HEK293 (cell line): ENCODE data around the gene AKR1A1.

Experiments
- CTCF ChIP-seq: fragments of 450-650 bp; formaldehyde crosslinking; IDR thresholded peaks from 2 replicates; pipeline ENCODE4 v1.5.1; 2016; ENCODE audit warnings: missing biosample characterization, missing genetic modification characterization
- KLF9 ChIP-seq: fragments of 450-650 bp; formaldehyde crosslinking; IDR thresholded peaks from 2 replicates; pipeline ENCODE4 v1.5.1; 2016; ENCODE audit warnings: missing biosample characterization, missing genetic modification characterization, low read depth
- MZF1 ChIP-seq: fragments of 450-650 bp; formaldehyde crosslinking; IDR thresholded peaks from 2 replicates; pipeline ENCODE4 v1.5.1; 2017; ENCODE audit warnings: missing biosample characterization, missing genetic modification characterization, borderline replicate concordance
- SCRT2 ChIP-seq: fragments of 450-650 bp; formaldehyde crosslinking; IDR thresholded peaks from 2 replicates; pipeline ENCODE4 v1.5.1; 2016; ENCODE audit warnings: missing biosample characterization, missing genetic modification characterization
- SETDB1 ChIP-seq: IDR thresholded peaks from one replicate; pipeline ENCODE4 v1.6.1; 2017; ENCODE audit warnings: mild to moderate bottlenecking, low read length, moderate library complexity, mixed read lengths; ENCODE audit not compliant: insufficient read length
- ZBTB26 ChIP-seq: fragments of 450-650 bp; formaldehyde crosslinking; optimal IDR thresholded peaks from 2 replicates; pipeline ENCODE3; 2016; ENCODE audit warnings: missing biosample characterization, mild to moderate bottlenecking, missing genetic modification characterization
- ZNF132 ChIP-seq: fragments of 450-650 bp; formaldehyde crosslinking; IDR thresholded peaks from 2 replicates; pipeline ENCODE4 v1.5.1; 2017; ENCODE audit warnings: missing biosample characterization, missing genetic modification characterization, borderline replicate concordance
- ZNF24 ChIP-seq: fragments of 450-650 bp; formaldehyde crosslinking; IDR thresholded peaks from 2 replicates; pipeline ENCODE4 v1.5.1; 2016; ENCODE audit warnings: missing biosample characterization, missing genetic modification characterization
- ZNF626 ChIP-seq: fragments of 450-650 bp; sonication (Bioruptor Pico); formaldehyde crosslinking; IDR thresholded peaks from 2 replicates; pipeline ENCODE4 v1.5.1; 2018; ENCODE audit warnings: missing biosample characterization, missing genetic modification characterization, inconsistent platforms
- ZNF629 ChIP-seq: fragments of 450-650 bp; formaldehyde crosslinking; IDR thresholded peaks from 2 replicates; pipeline ENCODE4 v1.5.1; 2017; ENCODE audit warnings: missing biosample characterization, missing genetic modification characterization
- ZNF658 ChIP-seq: fragments of 450-650 bp; formaldehyde crosslinking; IDR thresholded peaks from 2 replicates; pipeline ENCODE4; 2016; ENCODE audit warnings: missing biosample characterization, missing genetic modification characterization
- ZNF707 ChIP-seq: fragments of 450-650 bp; formaldehyde crosslinking; IDR thresholded peaks from 2 replicates; pipeline ENCODE4 v1.5.1; 2016; ENCODE audit warnings: missing biosample characterization, missing genetic modification characterization
- TF ChIP-seq, protein P1 (sequence below): fragments of 450-650 bp; formaldehyde crosslinking; IDR thresholded peaks from 2 replicates; pipeline ENCODE4 v1.5.1; 2016; ENCODE audit warnings: missing biosample characterization, missing genetic modification characterization
- TF ChIP-seq, protein P2 (sequence below): fragments of 450-650 bp; formaldehyde crosslinking; IDR thresholded peaks from 2 replicates; pipeline ENCODE4 v1.5.1; 2016; ENCODE audit warnings: missing biosample characterization, missing genetic modification characterization, low read depth

GRCh38 chr1:45545019-45545493 lies 5.6 kb upstream of the AKR1A1 start:
- no peak for TF ChIP-seq CTCF (tag by site-specific recombination)
- no peak for TF ChIP-seq ZBTB26 (tag by site-specific recombination)
- TF ChIP-seq MZF1 (tag by site-specific recombination) = no peak
- TF ChIP-seq, protein P1, sequence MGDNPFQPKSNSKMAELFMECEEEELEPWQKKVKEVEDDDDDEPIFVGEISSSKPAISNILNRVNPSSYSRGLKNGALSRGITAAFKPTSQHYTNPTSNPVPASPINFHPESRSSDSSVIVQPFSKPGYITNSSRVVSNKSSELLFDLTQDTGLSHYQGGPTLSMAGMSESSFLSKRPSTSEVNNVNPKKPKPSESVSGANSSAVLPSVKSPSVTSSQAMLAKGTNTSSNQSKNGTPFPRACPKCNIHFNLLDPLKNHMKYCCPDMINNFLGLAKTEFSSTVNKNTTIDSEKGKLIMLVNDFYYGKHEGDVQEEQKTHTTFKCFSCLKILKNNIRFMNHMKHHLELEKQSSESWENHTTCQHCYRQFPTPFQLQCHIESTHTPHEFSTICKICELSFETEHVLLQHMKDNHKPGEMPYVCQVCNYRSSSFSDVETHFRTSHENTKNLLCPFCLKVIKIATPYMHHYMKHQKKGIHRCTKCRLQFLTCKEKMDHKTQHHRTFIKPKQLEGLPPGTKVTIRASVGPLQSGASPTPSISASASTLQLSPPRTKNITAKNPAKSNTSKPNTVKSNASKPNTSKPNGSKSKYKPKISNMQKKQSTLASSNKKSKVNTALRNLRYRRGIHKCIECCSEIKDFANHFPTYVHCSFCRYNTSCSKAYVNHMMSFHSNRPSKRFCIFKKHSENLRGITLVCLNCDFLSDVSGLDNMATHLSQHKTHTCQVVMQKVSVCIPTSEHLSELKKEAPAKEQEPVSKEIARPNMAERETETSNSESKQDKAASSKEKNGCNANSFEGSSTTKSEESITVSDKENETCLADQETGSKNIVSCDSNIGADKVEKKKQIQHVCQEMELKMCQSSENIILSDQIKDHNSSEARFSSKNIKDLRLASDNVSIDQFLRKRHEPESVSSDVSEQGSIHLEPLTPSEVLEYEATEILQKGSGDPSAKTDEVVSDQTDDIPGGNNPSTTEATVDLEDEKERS (tag by site-specific recombination) = no peak
- TF ChIP-seq SETDB1 = no peak
- TF ChIP-seq ZNF24 (tag by site-specific recombination) = no peak
- TF ChIP-seq SCRT2 = no peak
- TF ChIP-seq ZNF629 (tag by site-specific recombination) = no peak
- no peak for TF ChIP-seq ZNF132 (tag by site-specific recombination)
- no peak for TF ChIP-seq KLF9 (tag by site-specific recombination)
- no peak for TF ChIP-seq ZNF626
- TF ChIP-seq ZNF707 (tag by site-specific recombination) = no peak
- TF ChIP-seq ZNF658 = no peak
- TF ChIP-seq, protein P2, sequence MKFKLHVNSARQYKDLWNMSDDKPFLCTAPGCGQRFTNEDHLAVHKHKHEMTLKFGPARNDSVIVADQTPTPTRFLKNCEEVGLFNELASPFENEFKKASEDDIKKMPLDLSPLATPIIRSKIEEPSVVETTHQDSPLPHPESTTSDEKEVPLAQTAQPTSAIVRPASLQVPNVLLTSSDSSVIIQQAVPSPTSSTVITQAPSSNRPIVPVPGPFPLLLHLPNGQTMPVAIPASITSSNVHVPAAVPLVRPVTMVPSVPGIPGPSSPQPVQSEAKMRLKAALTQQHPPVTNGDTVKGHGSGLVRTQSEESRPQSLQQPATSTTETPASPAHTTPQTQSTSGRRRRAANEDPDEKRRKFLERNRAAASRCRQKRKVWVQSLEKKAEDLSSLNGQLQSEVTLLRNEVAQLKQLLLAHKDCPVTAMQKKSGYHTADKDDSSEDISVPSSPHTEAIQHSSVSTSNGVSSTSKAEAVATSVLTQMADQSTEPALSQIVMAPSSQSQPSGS (tag by site-specific recombination) = no peak
